ENCODE results near the gene FHIT. TPM values are rescaled to one million over a fixed set of nuclear protein-coding genes. Genes with fewer than 3 reads are reported as not detected.

FHIT gene
- total and polyA plus RNA-seq, 8 donors, result 1.8 to 10.6 (median 7.1) TPM

- no peaks in the 10 kb centered on the region for H3K4me1 ChIP-seq
- 0 to 32% (median 0%) methylated on average over 1 of the region's 1 CpG for WGBS, 5 donors
- no peak overlapping the region for H3K4me3 ChIP-seq
- no peak overlapping the region for H3K27ac ChIP-seq
- H3K27me3 ChIP-seq, result no peaks in the 10 kb centered on the region
- no peak for TF ChIP-seq POLR2AphosphoS5 (IDR thresholded peaks at IDR 0.05)
- no peaks in the 10 kb centered on the region for H3K9me3 ChIP-seq
- H3K36me3 ChIP-seq, result no peaks in the 10 kb centered on the region
- intact Hi-C loops (cut with DNase I; ENCODE audit: low total_unique reads), result no loop called here
- DNase-seq, result no peak
Observed at GRCh38 chr3:60585918-60586317, 665.3 kb downstream of the FHIT start.

- TF ChIP-seq POLR2A (IDR thresholded peaks at IDR 0.05), result no peak
- TF ChIP-seq CTCF (IDR thresholded peaks at IDR 0.05), result no peak
- no peak for TF ChIP-seq EP300 (IDR thresholded peaks at IDR 0.05)
- no peak for TF ChIP-seq POLR2AphosphoS5 (IDR thresholded peaks at IDR 0.05)
- no peaks in the 10 kb centered on the region for H3K27me3 ChIP-seq
- no peak overlapping the region for H3K27ac ChIP-seq
- no peaks in the 10 kb centered on the region for H3K9me3 ChIP-seq
- WGBS, 5 donors, result 93 to 97% (median 94%) methylated on average over 2 of the region's 2 CpGs
- intact Hi-C loops (cut with DNase I; ENCODE audit: low total_unique reads), result no loop called here
- H3K4me1 ChIP-seq, result no peaks in the 10 kb centered on the region
- H3K36me3 ChIP-seq, result no peaks in the 10 kb centered on the region
- no peak overlapping the region for H3K4me3 ChIP-seq
- DNase-seq, result no peak
Observed at GRCh38 chr3:60584250-60584649, 667.0 kb downstream of the FHIT start.

- Histone ChIP-seq H3K4me1 (no peaks in the 10 kb centered on the region), H3K36me3 (no peaks in the 10 kb centered on the region), H3K9me3 (no peaks in the 10 kb centered on the region), H3K27me3 (no peaks in the 10 kb centered on the region), H3K4me3 (no peak overlapping the region), H3K27ac (no peak overlapping the region)
- intact Hi-C loops (cut with DNase I; ENCODE audit: low total_unique reads), result no loop called here
- DNase-seq, result peak in 1 of 2 donors; percentile 22
- TF ChIP-seq CTCF (IDR thresholded peaks at IDR 0.05) (no peak), POLR2AphosphoS5 (IDR thresholded peaks at IDR 0.05) (no peak), POLR2A (IDR thresholded peaks at IDR 0.05) (no peak), EP300 (IDR thresholded peaks at IDR 0.05) (no peak)
- WGBS, 5 donors, result 55 to 72% (median 70%) methylated on average over 3 of the region's 3 CpGs
Observed at GRCh38 chr3:60582288-60582687, 669.0 kb downstream of the FHIT start.

GRCh38 chr3:60580809-60581208 lies 670.4 kb downstream of the FHIT start:
- no peak for DNase-seq
- 87 to 97% (median 94%) methylated on average over 5 of the region's 5 CpGs for whole genome bisulfite sequencing, 5 donors
- H3K4me3 ChIP-seq, result no peak overlapping the region
- no peaks in the 10 kb centered on the region for H3K27me3 ChIP-seq
- no peak overlapping the region for H3K27ac ChIP-seq
- no peak for TF ChIP-seq CTCF (IDR thresholded peaks at IDR 0.05)
- no peak for TF ChIP-seq EP300 (IDR thresholded peaks at IDR 0.05)
- TF ChIP-seq POLR2AphosphoS5 (IDR thresholded peaks at IDR 0.05), result no peak
- no peak for TF ChIP-seq POLR2A (IDR thresholded peaks at IDR 0.05)
- H3K36me3 ChIP-seq, result no peaks in the 10 kb centered on the region
- no peaks in the 10 kb centered on the region for H3K9me3 ChIP-seq
- H3K4me1 ChIP-seq, result no peaks in the 10 kb centered on the region
- intact Hi-C loops (cut with DNase I; ENCODE audit: low total_unique reads), result no loop called here

GRCh38 chr3:60579734-60580133 lies 671.5 kb downstream of the FHIT start:
- no peaks in the 10 kb centered on the region for H3K4me1 ChIP-seq
- no peaks in the 10 kb centered on the region for H3K27me3 ChIP-seq
- no peaks in the 10 kb centered on the region for H3K36me3 ChIP-seq
- WGBS, 5 donors, result 52 to 75% (median 71%) methylated on average over 5 of the region's 5 CpGs
- no peak overlapping the region for H3K4me3 ChIP-seq
- DNase-seq, result peak in 1 of 2 donors; percentile 33
- no peak overlapping the region for H3K27ac ChIP-seq
- intact Hi-C loops (cut with DNase I; ENCODE audit: low total_unique reads), result no loop called here
- TF ChIP-seq CTCF (IDR thresholded peaks at IDR 0.05), result no peak
- TF ChIP-seq POLR2A (IDR thresholded peaks at IDR 0.05), result no peak
- no peak for TF ChIP-seq POLR2AphosphoS5 (IDR thresholded peaks at IDR 0.05)
- TF ChIP-seq EP300 (IDR thresholded peaks at IDR 0.05), result no peak
- no peaks in the 10 kb centered on the region for H3K9me3 ChIP-seq
